Measurements from ENCODE around the gene SLC17A7.

The SLC17A7 gene

DNA sequence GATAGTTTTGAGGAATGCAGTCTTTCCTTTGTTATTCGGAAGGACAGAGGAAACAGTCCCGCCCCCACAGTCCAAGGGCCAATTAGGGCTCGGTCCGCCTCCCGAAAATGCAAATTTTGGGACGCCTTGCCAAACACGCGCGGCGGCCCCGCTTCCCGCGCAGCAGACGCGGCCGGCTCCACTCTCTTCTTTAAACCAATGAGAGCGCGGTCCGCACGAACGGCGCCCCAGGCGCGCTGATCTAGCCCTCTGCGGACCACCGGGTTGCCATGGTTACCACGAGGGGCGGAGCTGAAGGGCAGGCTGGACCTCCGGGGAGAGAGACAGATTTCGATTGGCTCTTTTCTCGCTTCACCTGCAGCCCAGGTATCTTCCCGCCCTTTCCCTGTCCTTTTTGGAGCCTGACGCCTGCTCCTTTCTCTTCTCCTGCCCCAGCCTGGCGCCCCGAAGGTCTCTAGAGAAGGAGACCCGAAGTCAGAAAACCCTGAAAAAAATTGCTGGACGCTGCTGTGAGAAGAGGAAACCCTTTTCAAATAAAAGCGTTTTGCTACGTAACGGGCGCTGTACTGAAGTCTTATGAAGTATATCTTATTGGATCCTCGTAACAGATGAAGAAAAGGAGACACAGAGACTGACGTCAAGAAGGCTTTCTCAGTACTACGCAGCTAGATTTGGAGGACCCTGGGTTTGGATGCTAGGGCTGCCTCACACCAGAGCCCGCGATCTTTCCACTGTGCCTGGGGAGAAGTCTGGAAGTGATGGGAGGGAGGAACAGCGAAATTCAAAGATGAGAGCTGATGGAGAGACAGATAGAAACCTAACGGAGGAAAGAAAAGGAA, 20.1 kb downstream of the SLC17A7 start:
- peak; percentile 53 for DNase-seq (ENCODE audit: extremely low read depth, insufficient read length)
- Histone ChIP-seq H3K27me3 (replicated peaks; ENCODE audit: control insufficient read depth, insufficient read depth, low read length) (peaks cover 2% of the 10 kb centered on the region), H3K36me3 (ENCODE audit: control insufficient read depth, insufficient read depth, low read length) (no peaks in the 10 kb centered on the region), H3K4me3 (replicated peaks; ENCODE audit: low read depth, low read length) (no peak overlapping the region)
- TF ChIP-seq, protein P1, sequence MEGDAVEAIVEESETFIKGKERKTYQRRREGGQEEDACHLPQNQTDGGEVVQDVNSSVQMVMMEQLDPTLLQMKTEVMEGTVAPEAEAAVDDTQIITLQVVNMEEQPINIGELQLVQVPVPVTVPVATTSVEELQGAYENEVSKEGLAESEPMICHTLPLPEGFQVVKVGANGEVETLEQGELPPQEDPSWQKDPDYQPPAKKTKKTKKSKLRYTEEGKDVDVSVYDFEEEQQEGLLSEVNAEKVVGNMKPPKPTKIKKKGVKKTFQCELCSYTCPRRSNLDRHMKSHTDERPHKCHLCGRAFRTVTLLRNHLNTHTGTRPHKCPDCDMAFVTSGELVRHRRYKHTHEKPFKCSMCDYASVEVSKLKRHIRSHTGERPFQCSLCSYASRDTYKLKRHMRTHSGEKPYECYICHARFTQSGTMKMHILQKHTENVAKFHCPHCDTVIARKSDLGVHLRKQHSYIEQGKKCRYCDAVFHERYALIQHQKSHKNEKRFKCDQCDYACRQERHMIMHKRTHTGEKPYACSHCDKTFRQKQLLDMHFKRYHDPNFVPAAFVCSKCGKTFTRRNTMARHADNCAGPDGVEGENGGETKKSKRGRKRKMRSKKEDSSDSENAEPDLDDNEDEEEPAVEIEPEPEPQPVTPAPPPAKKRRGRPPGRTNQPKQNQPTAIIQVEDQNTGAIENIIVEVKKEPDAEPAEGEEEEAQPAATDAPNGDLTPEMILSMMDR (IDR thresholded peaks at IDR 0.05; ENCODE audit: insufficient read depth, low read length, poor library complexity, severe bottlenecking) = no peak

DNA sequence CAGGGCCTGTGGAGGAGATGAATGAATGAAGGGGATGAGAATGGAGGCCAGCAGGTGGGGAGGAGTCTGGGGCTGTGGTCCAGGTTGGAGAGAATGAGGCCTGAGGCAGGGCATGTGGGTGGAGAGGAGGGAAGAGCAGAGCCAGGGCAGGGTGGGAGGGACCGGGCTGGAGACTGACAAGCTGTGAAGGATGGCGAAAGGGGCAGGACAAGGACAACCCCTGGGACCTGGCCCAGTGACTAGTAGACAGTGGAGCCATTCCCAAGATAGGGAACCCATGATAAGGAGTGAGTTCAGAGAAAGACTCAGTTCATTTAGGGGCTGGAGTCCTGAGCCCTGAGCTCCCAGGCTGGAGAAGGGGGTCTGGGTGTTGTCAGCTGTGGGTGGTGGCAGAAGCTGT, 21.1 kb downstream of the SLC17A7 start:
- TF ChIP-seq, protein P1 (IDR thresholded peaks at IDR 0.05; ENCODE audit: insufficient read depth, low read length, poor library complexity, severe bottlenecking) = no peak
- Histone ChIP-seq H3K27me3 (replicated peaks; ENCODE audit: control insufficient read depth, insufficient read depth, low read length) (peaks cover 2% of the 10 kb centered on the region), H3K4me3 (replicated peaks; ENCODE audit: low read depth, low read length) (no peak overlapping the region), H3K36me3 (ENCODE audit: control insufficient read depth, insufficient read depth, low read length) (no peaks in the 10 kb centered on the region)
- no peak for DNase-seq (ENCODE audit: extremely low read depth, insufficient read length)

DNA sequence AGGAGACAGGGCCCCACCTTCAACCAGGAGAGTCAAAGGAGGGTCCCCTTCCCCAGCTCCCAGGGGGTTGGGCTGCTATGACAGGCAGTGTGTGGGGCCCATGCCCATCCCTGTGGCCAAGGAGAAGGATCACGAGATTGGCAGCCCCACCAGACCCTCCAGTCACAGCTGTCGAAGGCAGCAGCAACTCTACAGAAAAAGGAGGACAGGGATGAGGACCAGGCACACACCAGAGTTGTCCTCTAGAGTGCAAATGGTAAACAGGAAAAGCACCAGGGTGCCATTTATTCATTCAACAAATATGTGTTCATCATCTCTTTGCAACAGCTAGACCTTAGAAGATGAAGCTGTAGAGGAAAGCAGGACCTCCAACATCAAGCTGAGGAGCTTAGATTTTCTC, 22.2 kb downstream of the SLC17A7 start:
- Histone ChIP-seq H3K4me3 (replicated peaks; ENCODE audit: low read depth, low read length) (no peak overlapping the region), H3K36me3 (ENCODE audit: control insufficient read depth, insufficient read depth, low read length) (no peaks in the 10 kb centered on the region), H3K27me3 (replicated peaks; ENCODE audit: control insufficient read depth, insufficient read depth, low read length) (peaks cover 2% of the 10 kb centered on the region)
- TF ChIP-seq, protein P1 (IDR thresholded peaks at IDR 0.05; ENCODE audit: insufficient read depth, low read length, poor library complexity, severe bottlenecking) = no peak
- no peak for DNase-seq (ENCODE audit: extremely low read depth, insufficient read length)

DNA sequence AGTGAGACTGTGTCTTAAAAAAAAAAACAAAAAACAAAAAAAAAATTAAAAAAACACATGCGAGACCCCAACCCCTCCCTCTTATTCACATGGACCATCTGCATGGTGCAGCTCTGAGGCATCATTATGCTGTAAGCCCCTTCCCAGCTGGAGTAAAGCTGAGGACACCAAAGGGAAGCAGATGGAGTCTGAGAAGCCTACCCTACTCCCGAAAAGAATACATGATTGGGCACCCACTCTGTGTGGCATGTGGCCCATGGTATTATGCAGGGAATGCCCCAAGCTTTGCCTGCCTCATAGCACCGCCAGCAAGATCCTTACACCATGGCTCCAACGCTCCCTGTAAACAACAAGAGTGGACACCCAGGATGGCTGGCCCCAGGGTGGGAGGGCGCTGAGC, 22.8 kb downstream of the SLC17A7 start:
- DNase-seq (ENCODE audit: extremely low read depth, insufficient read length) = no peak
- no peaks in the 10 kb centered on the region for H3K27me3 ChIP-seq (replicated peaks; ENCODE audit: control insufficient read depth, insufficient read depth, low read length)
- TF ChIP-seq, protein P1 (IDR thresholded peaks at IDR 0.05; ENCODE audit: insufficient read depth, low read length, poor library complexity, severe bottlenecking) = no peak
- no peak overlapping the region for H3K4me3 ChIP-seq (replicated peaks; ENCODE audit: low read depth, low read length)
- H3K36me3 ChIP-seq (ENCODE audit: control insufficient read depth, insufficient read depth, low read length) = no peaks in the 10 kb centered on the region

DNA sequence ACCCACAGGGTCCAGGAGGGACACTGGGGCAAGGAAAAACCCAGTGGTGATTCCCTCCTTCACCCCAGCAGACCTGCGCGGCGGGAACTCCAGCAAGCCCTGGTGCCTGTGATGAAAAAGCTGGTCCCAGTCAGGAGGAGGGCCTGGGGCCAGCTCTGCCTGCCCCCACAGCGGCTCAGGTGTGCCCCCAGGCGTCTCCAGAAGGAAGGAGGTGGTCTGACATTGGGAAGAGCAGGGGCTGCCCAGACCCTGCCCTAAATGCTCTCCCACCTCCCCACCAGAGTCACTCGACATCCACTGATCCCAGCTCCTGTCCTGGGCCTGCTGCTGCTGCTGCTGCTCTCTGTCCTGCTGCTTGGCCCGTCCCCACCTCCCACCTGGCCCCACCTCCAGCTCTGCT, 24.2 kb downstream of the SLC17A7 start:
- TF ChIP-seq, protein P1 (IDR thresholded peaks at IDR 0.05; ENCODE audit: insufficient read depth, low read length, poor library complexity, severe bottlenecking) = no peak
- H3K27me3 ChIP-seq (replicated peaks; ENCODE audit: control insufficient read depth, insufficient read depth, low read length) = no peaks in the 10 kb centered on the region
- no peak overlapping the region for H3K4me3 ChIP-seq (replicated peaks; ENCODE audit: low read depth, low read length)
- no peak for DNase-seq (ENCODE audit: extremely low read depth, insufficient read length)
- H3K36me3 ChIP-seq (ENCODE audit: control insufficient read depth, insufficient read depth, low read length) = no peaks in the 10 kb centered on the region

Measured in GM06990 (cell line).